DMS114 treated with DMSO at 0.1 percent for 48 hours (cell line): ENCODE measurements around the gene HERC3.
A peak's percentile ranks its signal among the peaks of the same experiment; 100 is the strongest.

Experiments
- DNase-seq: peaks from one replicate; lab custom pipeline; 2025; ENCODE audit not compliant: unreplicated experiment; lab: John Stamatoyannopoulos, UW

Gene HERC3

DNA sequence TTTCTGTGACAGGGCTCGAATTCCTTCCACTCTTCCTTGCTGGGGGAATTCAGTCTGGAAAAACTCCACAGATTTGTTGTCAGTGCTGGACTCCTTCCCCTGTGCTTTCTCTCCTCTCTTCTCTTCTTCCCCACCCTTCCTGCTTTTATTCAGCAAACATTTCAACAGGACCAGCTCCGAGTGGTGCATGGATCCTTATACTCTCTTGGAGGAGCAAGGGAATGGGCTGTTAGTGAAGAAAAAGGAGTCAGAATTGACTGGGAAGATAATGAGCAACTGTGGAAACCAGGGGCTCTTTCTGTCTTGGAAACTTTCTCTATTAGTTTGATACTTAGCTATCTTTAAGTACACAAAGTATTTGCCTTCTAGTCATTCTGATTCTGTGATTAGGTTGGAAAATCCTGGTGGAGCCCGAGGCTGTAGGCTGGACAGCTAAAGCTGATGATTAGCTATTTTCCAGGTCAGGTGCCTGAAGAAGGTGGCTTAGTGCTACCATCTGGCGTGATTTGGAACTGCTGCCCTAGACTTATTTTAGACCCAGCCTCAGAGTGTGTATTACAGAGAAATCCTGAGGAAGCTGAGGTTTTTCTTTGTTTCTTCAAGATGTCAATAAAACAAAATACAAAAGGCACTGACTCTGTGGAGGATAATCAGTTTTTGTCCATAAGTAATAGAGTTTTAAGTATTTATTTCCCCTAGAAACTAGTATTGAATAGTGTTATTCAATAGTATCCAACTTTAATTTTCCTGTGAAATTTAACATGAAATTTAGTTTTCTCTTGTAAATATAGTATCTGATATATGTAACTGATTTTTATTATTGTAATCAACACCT is 67.0 kb downstream of the HERC3 start:
- DNase-seq: peak; percentile 10

DNA sequence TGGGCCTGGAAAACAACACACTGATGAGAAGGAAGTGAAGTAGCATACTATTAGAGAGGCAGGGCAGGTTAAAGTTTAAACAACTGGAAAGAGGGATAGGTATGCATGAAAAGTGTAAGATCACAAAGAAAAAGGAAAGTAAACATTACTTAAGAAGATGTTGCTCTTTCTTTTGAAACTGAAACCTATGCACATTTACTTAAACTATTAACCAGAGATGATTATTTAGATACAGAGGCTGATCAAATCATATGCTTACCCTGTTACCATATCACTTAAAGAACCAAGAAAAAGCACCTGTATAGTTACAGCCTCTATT is 67.6 kb downstream of the HERC3 start:
- DNase-seq: no peak

DNA sequence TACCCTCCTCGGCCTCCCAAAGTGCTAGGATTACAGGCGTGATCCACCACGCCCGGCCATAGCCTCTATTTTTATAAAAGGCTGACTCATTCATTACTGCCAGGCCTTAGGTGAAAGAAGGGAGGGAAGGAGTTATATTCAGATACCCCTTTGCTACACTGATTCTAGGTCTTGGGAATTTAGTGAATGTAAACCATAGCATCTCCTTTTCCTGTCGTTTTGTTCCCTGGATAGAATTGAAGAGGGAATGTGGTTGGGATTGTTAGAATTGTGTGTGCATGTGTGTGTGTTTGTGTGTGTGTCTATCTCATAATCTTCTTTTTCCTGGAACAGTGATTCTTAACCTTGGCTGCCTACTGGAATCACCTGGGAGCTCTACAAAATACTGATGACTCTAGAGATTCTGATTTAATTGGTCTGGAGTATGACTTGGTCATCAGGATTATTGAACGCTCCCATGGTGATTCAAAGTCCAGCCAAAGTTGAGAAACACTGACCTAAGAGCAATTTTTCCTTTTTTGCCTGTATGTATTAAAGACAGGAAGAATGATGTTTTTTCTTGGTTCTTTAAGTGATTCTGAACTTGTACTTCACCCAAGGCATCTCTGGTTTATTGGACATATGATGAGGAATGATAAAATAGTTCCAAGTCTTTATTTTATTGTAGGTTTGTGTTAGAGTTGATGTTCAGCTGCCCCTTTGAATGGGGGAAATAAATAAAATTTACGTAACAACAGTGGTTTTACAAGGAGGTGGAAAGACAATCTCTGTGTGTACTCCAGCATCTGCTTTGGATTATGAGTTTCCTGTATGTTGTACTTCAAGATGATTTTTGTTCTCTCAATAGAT is 68.4 kb downstream of the HERC3 start:
- no peak for DNase-seq

DNA sequence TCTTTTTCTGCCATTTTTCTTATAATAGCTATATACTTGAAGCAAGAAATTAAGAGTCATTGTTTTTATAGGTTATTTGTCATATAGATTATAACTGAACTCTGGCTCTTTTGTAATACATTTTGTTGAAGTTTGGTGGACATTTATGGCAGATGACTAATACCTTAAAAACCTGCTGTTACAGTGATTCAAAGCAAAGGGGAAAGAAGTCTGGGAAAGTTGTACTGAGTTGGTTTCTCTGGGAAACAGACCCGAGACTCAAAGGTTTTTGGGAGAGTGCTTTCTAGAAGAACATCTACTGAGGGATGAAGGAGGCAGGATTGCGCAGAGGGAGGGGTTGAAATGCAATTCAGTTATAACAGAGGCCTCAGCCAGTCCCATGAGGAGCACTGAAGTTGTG is 69.5 kb downstream of the HERC3 start:
- no peak for DNase-seq

GRCh38 chr4:88672987-88673386 is 80.7 kb downstream of the HERC3 start:
- peak; percentile 0 for DNase-seq

DNA sequence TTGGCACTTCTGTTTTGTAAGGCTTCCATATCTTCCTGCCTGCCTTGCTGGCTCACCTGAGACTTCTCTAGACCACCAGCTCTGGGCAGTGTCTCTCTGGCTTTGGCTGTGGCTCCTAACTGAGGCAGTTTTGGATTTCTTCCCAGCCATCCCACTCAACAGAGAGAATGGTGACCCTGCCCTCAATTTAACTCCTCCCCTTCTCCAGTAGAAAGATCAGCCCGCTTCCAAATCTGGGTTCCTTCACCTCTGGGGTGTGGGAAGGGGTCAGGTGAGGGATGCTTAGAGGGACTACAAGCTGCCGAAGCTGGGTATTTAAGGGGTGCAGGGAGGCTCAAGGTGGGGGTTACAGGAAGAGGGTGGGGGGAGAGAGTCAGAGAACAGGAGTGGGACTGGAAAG is 81.6 kb downstream of the HERC3 start:
- DNase-seq: no peak

- DNase-seq: no peak
These were observed 82.3 kb downstream of the HERC3 start for GRCh38 chr4:88674565-88674964.

- DNase-seq: no peak
These were observed 82.7 kb downstream of the HERC3 start for GRCh38 chr4:88674979-88675378.

DNA sequence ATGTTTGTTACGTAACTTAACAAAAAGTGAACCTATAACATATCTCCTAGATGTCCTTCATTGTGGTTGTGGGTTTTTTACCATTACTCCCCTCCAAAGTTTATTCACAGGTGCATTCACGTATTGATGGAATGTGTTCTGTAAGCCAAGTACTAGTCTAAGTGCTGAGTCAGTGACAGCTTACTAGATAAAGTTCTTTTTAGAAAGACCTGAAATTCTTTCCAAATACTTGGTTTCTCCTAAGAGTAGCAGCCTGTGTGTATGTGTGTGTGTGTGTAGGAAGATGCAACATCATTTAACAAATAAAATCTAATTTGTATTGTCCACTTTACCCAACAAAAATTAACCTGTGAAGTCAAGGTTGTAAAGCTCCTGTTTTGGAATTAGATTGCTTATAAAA is 83.3 kb downstream of the HERC3 start:
- DNase-seq: no peak

DNA sequence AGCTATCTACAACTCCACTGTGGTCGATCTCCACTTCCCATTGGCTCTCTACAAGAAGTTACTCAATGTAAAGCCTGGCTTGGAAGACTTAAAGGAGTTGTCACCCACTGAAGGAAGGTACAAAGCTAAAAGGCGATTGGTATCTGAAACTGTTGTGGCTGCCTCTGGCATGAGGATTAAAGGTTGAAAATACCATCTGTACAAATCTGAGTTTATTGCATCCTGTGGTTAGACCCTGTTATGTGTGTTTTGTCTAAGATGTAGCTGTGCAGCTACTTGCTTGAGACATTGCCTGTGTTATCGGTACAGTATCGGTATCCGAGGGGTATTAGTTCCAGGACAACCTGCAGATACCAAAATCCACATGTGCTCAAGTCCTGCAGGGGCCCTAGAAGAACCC is 88.9 kb downstream of the HERC3 start:
- DNase-seq: no peak

DNA sequence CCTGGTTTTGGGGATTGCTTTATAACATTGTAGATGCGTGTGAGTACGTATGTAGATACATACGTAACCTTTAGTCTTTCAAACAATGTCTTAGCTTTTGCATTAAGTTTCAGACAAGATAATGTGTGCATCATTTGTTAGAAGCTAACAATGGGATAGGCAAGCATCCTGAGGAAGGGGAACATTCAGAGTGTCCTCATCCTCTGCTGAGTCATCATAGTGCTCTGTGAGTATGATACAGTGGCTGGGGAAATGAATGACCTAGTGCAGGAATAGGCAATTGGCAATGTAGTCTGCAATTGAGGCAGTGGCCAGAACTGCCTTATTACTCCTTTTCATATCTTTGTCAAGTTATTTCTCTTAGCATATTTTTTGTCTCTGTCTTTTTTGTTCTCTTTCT is 98.1 kb downstream of the HERC3 start:
- no peak for DNase-seq

DNA sequence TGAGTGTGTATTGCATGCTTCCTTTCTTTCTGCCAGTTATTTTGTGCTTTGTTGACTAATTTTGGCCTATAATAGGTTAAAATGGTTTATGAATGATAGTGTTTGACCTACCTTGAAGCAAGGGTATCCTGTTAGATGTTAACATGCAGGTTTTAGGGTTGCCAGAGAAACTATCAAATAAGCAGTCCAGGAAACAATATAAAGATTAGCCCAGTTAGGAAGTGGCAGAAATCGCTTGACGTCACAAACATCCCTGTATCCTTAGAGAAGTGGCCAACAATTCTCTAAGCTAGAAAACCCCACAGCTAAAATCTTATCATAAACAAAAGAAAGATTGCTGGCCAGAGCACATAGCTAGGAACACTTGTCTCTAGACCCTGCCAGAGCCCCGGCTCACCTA is 101.5 kb downstream of the HERC3 start:
- DNase-seq: no peak

GRCh38 chr4:88696630-88697029 is 104.3 kb downstream of the HERC3 start:
- DNase-seq: no peak

DNA sequence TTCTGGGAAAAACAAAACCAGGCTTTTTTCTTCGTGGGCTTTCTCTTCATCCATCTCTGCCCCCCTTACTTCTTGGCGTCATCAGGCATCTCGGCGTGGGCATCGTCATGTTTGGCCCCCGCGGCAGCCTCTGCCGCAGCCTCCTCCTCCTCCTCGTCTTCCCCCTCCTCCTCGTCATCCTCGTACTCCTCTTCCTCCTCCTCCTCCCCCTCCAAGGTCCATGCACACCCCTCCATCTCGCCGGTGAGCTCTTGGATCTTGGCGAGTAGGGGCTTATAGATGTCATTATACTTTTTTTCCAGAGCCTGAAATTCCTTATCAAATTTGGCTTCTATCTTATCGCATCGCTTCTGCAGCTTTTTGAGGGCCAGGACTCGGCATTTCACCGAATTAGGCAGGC is 104.9 kb downstream of the HERC3 start:
- DNase-seq: no peak

DNA sequence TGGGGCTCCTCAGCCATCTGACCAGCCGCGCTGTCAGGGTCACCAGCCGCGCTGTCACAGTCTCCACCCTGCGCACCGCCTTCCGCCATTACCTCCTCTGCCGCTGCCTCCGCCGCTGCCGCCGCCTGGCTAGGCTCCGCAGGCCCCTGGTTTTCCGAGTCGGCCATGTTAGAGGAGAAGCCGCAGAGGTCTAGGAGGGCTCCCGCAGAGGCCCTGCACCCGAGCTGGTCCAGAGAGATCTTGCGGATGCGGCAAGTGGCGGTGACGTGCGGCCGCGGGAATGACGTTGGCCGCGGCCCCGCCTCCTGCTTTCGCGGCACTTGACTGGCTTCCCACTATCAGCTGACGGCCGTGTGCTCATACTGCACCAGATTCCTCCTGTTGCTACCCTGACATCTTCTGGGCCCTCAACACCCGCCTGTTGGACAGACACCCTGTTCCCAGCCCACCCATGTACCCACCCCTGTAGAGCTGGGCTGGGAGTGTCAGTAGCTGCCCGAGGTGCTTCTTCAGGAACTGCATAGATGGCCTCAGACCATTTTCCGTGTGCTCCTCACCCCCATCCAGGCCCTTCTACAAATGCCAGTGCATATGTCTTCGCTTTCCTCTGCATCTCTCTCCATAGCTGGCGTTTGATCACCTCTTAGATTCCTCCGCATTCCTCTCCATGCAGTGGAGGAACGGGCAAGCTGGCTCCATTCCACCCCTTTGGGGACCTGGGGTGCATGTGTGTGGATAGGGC is 105.5 kb downstream of the HERC3 start, which contains the start of gene NAP1L5:
Gene NAP1L5, minus strand, starts transcription at position 242 of the 742 bp plus-strand sequence. Its CDS starts 75 bp downstream, at position 167.
- peak; percentile 36 for DNase-seq

DNA sequence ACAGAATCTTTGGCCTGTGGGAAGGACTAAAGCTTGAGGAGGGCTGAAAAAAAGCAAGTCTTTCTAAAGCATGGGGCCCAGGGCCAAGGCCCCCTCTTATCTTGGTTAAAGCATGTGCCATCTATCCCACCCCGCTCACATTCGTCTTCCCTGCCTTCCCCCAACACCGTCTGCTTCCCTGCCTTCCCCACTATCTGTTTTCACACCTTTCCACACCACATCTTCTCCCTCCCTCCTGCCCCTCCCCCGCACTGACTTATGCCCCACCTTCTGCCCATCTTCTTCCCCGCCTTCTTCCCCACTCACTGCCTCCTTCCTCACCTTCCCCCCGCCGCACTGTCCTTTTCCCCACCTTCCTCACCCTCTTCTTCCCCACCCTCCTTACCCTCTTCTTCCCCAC is 106.2 kb downstream of the HERC3 start:
- no peak for DNase-seq

- DNase-seq: no peak
These were observed 110.5 kb downstream of the HERC3 start for GRCh38 chr4:88702782-88703181.

- DNase-seq: no peak
These were observed 112.9 kb downstream of the HERC3 start for GRCh38 chr4:88705223-88705622.

DNA sequence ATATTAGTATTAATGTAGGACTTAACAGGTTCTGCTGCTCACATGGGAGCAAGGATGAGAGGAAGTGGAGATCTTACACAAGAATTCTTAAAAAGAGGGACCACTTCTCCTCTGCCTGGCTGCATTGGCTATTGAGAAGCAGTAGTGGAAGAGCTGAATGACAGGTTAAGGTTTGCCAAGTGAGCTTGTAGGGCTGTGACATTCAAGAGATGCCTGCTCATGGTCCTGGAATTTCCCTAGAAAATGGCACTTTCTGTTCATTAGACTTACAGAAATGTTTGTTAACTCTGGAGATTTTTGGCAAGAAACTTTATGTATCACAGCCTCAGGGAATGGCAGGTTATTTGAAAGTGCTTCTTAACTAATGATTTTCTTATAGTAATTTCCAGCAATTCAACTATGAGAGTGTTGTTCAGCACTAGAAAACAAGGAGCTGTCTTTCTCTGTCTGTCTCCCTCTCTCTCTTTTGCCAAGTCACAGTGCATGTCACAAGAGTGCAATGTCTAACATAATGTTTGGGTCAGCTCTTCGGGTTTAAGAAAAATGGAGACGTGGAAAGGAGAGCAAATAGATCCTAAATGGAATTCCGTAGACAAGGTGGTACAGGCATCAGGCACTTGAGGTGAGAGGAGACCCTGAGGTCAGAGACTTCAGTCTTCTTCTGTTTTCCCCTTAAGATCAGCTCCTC is 113.7 kb downstream of the HERC3 start:
- DNase-seq: no peak

GRCh38 chr4:88706574-88706973 is 114.3 kb downstream of the HERC3 start:
- DNase-seq: peak; percentile 26

DNA sequence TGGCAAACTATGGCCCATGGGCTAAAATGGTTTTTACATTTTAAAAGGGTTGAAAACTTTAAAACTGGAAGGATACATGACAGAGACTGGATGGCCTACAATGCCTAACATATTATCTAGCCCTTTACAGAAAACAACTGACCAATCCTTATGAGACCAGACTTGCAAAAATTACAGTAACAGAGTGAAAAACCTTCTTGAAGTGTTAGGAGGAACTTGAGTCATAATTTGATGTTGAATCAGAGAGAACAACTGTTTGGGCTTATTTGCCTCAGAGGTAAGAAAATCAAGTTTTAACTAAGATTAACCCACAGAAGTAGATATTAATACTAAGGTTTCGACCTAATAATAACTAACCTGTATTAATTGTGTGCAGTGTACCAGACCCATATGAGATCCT is 117.7 kb downstream of the HERC3 start:
- no peak for DNase-seq
